22Rv1 (cell line): ENCODE measurements around the gene CD6.

Source experiments
- ZFX ChIP-seq: fragments of 450-650 bp; IDR thresholded peaks from 2 replicates; pipeline ENCODE4 v1.6.1; 2017; ENCODE audit warnings: antibody characterized with exemption, borderline replicate concordance
- TF ChIP-seq, protein P1 (sequence below): fragments of 450-650 bp; IDR thresholded peaks from 2 replicates; pipeline ENCODE4 v1.5.1; 2017; ENCODE audit warnings: mild to moderate bottlenecking

DNA sequence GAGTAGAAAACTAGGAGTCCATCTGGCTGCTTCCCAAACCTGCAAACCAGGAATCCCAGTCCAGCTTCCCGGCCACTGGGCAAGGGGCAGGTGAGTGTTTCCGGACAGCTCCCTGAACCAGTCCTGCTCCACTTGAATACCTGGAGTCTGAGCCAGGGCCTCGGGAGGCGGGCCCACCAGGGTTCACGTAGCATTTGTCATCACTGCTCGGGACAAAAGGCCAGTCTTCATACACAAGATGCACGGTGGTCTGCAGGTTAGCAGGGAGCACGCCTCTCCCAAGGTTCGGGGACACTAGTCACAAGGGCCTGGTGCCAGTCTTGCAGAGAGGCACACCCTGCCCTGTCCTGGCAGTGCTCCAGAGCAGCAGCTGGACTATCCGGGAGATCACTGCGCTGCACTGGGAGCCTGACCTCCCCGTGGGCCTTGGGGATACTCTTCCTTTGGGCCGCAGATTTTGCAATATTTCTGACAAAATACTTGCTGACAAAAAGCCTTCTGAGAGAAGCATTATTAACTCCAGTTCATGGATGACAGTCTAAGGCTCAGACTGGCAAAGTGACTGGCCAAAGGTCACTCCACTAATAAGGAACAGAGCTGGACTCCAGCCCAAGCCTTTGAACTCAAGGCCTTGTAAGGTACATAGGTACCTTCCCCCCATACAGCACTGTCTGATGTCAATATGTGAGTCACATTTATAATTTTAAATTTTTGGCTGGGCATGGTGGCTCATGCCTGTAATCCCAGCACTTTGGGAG, 25.1 kb downstream of the CD6 start:
- TF ChIP-seq, protein P1, sequence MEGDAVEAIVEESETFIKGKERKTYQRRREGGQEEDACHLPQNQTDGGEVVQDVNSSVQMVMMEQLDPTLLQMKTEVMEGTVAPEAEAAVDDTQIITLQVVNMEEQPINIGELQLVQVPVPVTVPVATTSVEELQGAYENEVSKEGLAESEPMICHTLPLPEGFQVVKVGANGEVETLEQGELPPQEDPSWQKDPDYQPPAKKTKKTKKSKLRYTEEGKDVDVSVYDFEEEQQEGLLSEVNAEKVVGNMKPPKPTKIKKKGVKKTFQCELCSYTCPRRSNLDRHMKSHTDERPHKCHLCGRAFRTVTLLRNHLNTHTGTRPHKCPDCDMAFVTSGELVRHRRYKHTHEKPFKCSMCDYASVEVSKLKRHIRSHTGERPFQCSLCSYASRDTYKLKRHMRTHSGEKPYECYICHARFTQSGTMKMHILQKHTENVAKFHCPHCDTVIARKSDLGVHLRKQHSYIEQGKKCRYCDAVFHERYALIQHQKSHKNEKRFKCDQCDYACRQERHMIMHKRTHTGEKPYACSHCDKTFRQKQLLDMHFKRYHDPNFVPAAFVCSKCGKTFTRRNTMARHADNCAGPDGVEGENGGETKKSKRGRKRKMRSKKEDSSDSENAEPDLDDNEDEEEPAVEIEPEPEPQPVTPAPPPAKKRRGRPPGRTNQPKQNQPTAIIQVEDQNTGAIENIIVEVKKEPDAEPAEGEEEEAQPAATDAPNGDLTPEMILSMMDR, result no peak
- no peak for TF ChIP-seq ZFX
